K562 (cell line): Measurements from ENCODE around the gene SYNJ2. TPM values are rescaled to one million over a fixed set of nuclear protein-coding genes. Genes with fewer than 3 reads are reported as not detected.

ENCODE experiments used
- MAFF ChIP-seq: IDR thresholded peaks from 2 replicates; pipeline ENCODE4 v1.6.1; 2012; ENCODE audit warnings: low read length, improper control_type of control experiment
- MYC ChIP-seq, 2 experiments: fragments of 250-450 bp in 1 of 2; sonication (Bioruptor Pico) in 1 of 2; IDR thresholded peaks; 2 replicates each; pipeline versions ENCODE4 v1.5.1 to v1.6.1; 2012 to 2021; ENCODE audit warnings: low read depth in 2 of 2, borderline replicate concordance in 1 of 2, improper control_type of control experiment in 1 of 2, low read length in 1 of 2, mild to moderate bottlenecking in 1 of 2, moderate library complexity in 1 of 2
- PHTF2 ChIP-seq: fragments of 250-450 bp; sonication (Bioruptor Pico); IDR thresholded peaks from 2 replicates; pipeline ENCODE4 v1.5.0; 2021; ENCODE audit warnings: mild to moderate bottlenecking
- POLR3G ChIP-seq: IDR thresholded peaks from 2 replicates; pipeline ENCODE4 v1.6.1; 2011; ENCODE audit not compliant: insufficient read length, insufficient replicate concordance; ENCODE audit errors: extremely low read depth
- SIN3A ChIP-seq, 2 experiments: fragments of 150-350 bp in 1 of 2; IDR thresholded peaks; 2 replicates each; pipeline ENCODE4 v1.6.1; 2011 to 2016; ENCODE audit warnings: borderline replicate concordance in 2 of 2, low read depth in 2 of 2, low read length in 2 of 2, mild to moderate bottlenecking in 2 of 2, moderate library complexity in 2 of 2; ENCODE audit not compliant: control insufficient read depth in 1 of 2
- ZNF316 ChIP-seq: fragments of 450-650 bp; IDR thresholded peaks from 2 replicates; pipeline ENCODE4 v1.6.1; 2016
- ZNF830 ChIP-seq: fragments of 250-450 bp; sonication (Bioruptor Pico); IDR thresholded peaks from 2 replicates; pipeline ENCODE4 v1.5.0; 2021; ENCODE audit warnings: mild to moderate bottlenecking
- polyA plus RNA-seq, 8 experiments: library from polyadenylated mRNA; depleted of rRNA in 4 of 8; stranded (reverse) in 5 of 8; unstranded in 3 of 8; fragments of >200 nt; fragmentation: Nextera tagmentation in 2 of 8; fragmentation: Illumina TruSeq in 1 of 8; extraction: Ambion mirVana in 2 of 8; extraction: Trizol in 1 of 8; gene quantifications; 2 replicates each; pipeline versions ENCODE4 v1.2.1 to v1.2.3, GENCODE V29; 2011 to 2014; ENCODE audit warnings: inconsistent platforms in 1 of 8, missing spikeins in 1 of 8
- total RNA-seq, 7 experiments: library from RNA; depleted of rRNA in 6 of 7; stranded (reverse); fragments of >200 nt in 6 of 7; fragmentation: Illumina TruSeq in 2 of 7; extraction: Trizol in 2 of 7; gene quantifications; 2 replicates each; pipeline versions ENCODE4 v1.2.1 to v1.2.3, GENCODE V29; 2011 to 2021; ENCODE audit warnings: low replicate concordance in 1 of 7
- TF ChIP-seq, protein P1 (sequence below), 3 experiments: fragments of 200-800 bp in 1 of 3; sonication (Bioruptor generic) in 1 of 3; sonication (generic) in 1 of 3; formaldehyde crosslinking in 1 of 3; IDR thresholded peaks; 2 replicates each; pipeline versions ENCODE4 v1.6.1 to v1.8.0; 2016 to 2022; ENCODE audit warnings: mild to moderate bottlenecking in 2 of 3, missing compliant biosample characterization in 2 of 3, missing genetic modification characterization in 2 of 3, missing genetic modification reagents in 1 of 3
- TF ChIP-seq, protein P2 (sequence below): conservative IDR thresholded peaks from 2 replicates; pipeline ENCODE4 v1.6.1; 2011; ENCODE audit warnings: low read depth, mild to moderate bottlenecking, low read length; ENCODE audit not compliant: control insufficient read depth
- TF ChIP-seq, protein P3 (sequence below): sonication (generic); formaldehyde crosslinking; IDR thresholded peaks from 2 replicates; pipeline ENCODE4 v1.8.0; 2022; ENCODE audit warnings: missing genetic modification reagents, mild to moderate bottlenecking, borderline replicate concordance
- TF ChIP-seq, protein P4 (sequence below): sonication (generic); formaldehyde crosslinking; IDR thresholded peaks from 2 replicates; pipeline ENCODE4 v1.5.0; 2020; ENCODE audit warnings: missing genetic modification reagents
- TF ChIP-seq, protein P5 (sequence below), 2 experiments: fragments of 250-450 bp in 1 of 2; fragments of 450-650 bp in 1 of 2; sonication (Bioruptor Pico) in 1 of 2; IDR thresholded peaks; 2 replicates each; pipeline versions ENCODE4 v1.6.1 to v1.8.0; 2016 to 2021; ENCODE audit warnings: mild to moderate bottlenecking in 2 of 2, moderate library complexity in 2 of 2, missing compliant biosample characterization in 1 of 2, missing genetic modification characterization in 1 of 2

The SYNJ2 gene
- total and polyA plus RNA-seq, 9 of the 15 experiments (the other 6 are each of a cell fraction or from before 2014, with no cell fraction given), result 3.0 to 27.7 (median 17.8) TPM

DNA sequence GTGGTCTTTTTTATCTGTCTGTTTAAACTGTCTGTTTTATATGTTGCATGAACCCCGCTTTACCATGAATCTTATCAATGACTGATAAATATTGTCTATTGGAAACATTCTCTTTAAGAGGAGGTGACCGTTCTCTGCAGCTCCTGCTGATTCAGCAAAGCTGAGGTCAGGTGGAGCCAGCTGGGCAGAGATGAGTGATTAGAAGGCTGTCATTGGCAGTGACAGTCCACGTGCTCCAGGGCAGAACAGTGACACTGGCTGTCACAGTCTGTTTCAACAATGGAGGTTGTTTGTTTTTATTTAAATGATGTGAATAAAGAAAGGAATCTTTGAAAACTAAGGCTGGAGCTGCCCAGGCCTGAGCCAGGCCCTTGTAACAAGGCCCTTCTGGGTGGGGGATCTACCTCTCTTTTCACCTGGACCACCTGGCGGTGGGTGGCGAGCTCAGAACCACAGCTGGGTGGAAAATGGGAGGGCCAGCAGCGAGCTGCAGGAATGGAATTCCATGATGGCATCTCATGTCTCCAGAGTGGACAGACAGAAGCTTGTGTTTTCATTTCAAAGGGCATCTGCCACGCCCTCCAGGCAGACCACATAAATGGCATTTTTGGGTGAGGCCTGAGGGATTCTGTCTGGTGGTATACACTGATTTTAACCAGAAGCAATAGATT is 12.6 kb downstream of the SYNJ2 start (continued):
- TF ChIP-seq, protein P1, sequence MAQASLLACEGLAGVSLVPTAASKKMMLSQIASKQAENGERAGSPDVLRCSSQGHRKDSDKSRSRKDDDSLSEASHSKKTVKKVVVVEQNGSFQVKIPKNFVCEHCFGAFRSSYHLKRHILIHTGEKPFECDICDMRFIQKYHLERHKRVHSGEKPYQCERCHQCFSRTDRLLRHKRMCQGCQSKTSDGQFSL (CRISPR knock-in tag; IDR thresholded peaks at IDR 0.05), result no peak
- TF ChIP-seq, protein P1 (tag; IDR thresholded peaks at IDR 0.05), result no peak
- TF ChIP-seq, protein P2, sequence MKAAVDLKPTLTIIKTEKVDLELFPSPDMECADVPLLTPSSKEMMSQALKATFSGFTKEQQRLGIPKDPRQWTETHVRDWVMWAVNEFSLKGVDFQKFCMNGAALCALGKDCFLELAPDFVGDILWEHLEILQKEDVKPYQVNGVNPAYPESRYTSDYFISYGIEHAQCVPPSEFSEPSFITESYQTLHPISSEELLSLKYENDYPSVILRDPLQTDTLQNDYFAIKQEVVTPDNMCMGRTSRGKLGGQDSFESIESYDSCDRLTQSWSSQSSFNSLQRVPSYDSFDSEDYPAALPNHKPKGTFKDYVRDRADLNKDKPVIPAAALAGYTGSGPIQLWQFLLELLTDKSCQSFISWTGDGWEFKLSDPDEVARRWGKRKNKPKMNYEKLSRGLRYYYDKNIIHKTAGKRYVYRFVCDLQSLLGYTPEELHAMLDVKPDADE, result no peak
- peak; percentile 73 for TF ChIP-seq MAFF
- TF ChIP-seq, protein P3, sequence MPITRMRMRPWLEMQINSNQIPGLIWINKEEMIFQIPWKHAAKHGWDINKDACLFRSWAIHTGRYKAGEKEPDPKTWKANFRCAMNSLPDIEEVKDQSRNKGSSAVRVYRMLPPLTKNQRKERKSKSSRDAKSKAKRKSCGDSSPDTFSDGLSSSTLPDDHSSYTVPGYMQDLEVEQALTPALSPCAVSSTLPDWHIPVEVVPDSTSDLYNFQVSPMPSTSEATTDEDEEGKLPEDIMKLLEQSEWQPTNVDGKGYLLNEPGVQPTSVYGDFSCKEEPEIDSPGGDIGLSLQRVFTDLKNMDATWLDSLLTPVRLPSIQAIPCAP (CRISPR knock-in tag), result no peak
- no peak for TF ChIP-seq POLR3G
- peak; percentile 90 for TF ChIP-seq ZNF316
- no peak for TF ChIP-seq ZNF830 (CRISPR knock-in tag)
- TF ChIP-seq SIN3A (IDR thresholded peaks at IDR 0.05; ENCODE audit: borderline replicate concordance in 2 of 2, control insufficient read depth in 1 of 2, low read depth in 2 of 2, low read length in 2 of 2), result no peak
- TF ChIP-seq, protein P4, sequence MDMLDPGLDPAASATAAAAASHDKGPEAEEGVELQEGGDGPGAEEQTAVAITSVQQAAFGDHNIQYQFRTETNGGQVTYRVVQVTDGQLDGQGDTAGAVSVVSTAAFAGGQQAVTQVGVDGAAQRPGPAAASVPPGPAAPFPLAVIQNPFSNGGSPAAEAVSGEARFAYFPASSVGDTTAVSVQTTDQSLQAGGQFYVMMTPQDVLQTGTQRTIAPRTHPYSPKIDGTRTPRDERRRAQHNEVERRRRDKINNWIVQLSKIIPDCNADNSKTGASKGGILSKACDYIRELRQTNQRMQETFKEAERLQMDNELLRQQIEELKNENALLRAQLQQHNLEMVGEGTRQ, result peak; percentile 49; the same call in 1 of the 2 replicates
- TF ChIP-seq, protein P5, sequence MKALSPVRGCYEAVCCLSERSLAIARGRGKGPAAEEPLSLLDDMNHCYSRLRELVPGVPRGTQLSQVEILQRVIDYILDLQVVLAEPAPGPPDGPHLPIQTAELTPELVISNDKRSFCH (CRISPR knock-in tag; IDR thresholded peaks at IDR 0.05), result no peak
- TF ChIP-seq, protein P5 (tag; IDR thresholded peaks at IDR 0.05), result no peak
- no peak for TF ChIP-seq PHTF2 (CRISPR knock-in tag)
- TF ChIP-seq MYC (IDR thresholded peaks at IDR 0.05; ENCODE audit: low read depth, low read length), result no peak
- TF ChIP-seq MYC (CRISPR knock-in tag; IDR thresholded peaks at IDR 0.05; ENCODE audit: borderline replicate concordance, low read depth), result no peak
